Smooth muscle cell (in vitro differentiated cells): ENCODE results near the gene ZDHHC3. TPM values are rescaled to one million over a fixed set of nuclear protein-coding genes. Genes with fewer than 3 reads are reported as not detected.

Source experiments
- DNase-seq: peaks from one replicate; lab custom pipeline; 2025; ENCODE audit not compliant: unreplicated experiment; lab: John Stamatoyannopoulos, UW
- H2AFZ ChIP-seq: fragments of 200-600 bp; sonication (generic); 2 replicates; pipeline ENCODE4 v1.6.0; 2016; ENCODE audit warnings: antibody characterized with exemption, low read depth, mild to moderate bottlenecking
- H3F3A ChIP-seq: fragments of 200-600 bp; sonication (generic); 2 replicates; pipeline ENCODE4 v1.6.0; 2017; ENCODE audit warnings: antibody characterized with exemption, low read depth
- H3K27ac ChIP-seq: fragments of 200-600 bp; sonication (generic); 2 replicates; pipeline ENCODE4 v1.5.1; 2016; ENCODE audit warnings: low read depth, mild to moderate bottlenecking
- H3K27me3 ChIP-seq: fragments of 200-600 bp; sonication (generic); 2 replicates; pipeline ENCODE4 v1.6.1; 2016; ENCODE audit warnings: low read depth, mild to moderate bottlenecking
- H3K36me3 ChIP-seq: fragments of 200-600 bp; sonication (generic); 2 replicates; pipeline ENCODE4 v1.5.1; 2016; ENCODE audit warnings: low read depth
- H3K4me1 ChIP-seq: fragments of 200-600 bp; sonication (generic); 2 replicates; pipeline ENCODE4 v1.5.1; 2016; ENCODE audit warnings: low read depth
- H3K4me2 ChIP-seq: fragments of 200-600 bp; sonication (generic); 2 replicates; pipeline ENCODE4 v1.6.0; 2016; ENCODE audit warnings: mild to moderate bottlenecking
- H3K4me3 ChIP-seq: fragments of 200-600 bp; sonication (generic); 2 replicates; pipeline ENCODE4 v1.5.1; 2016; ENCODE audit warnings: mild to moderate bottlenecking
- H3K79me2 ChIP-seq: fragments of 200-600 bp; sonication (generic); 2 replicates; pipeline ENCODE4 v1.6.0; 2016; ENCODE audit warnings: low read depth, mild to moderate bottlenecking
- H3K9ac ChIP-seq: fragments of 200-600 bp; sonication (generic); 2 replicates; pipeline ENCODE4 v1.6.0; 2016; ENCODE audit warnings: low read depth
- H3K9me3 ChIP-seq: fragments of 200-600 bp; sonication (generic); replicated peaks from 2 replicates; pipeline ENCODE4 v1.5.1; 2016; ENCODE audit warnings: low read depth
- H4K20me1 ChIP-seq: fragments of 200-600 bp; sonication (generic); 2 replicates; pipeline ENCODE4 v1.6.0; 2016; ENCODE audit warnings: low read depth
- CTCF ChIP-seq: fragments of 200-600 bp; sonication (generic); IDR thresholded peaks from 2 replicates; pipeline ENCODE4 v1.5.1; 2017; ENCODE audit warnings: borderline replicate concordance, mild to moderate bottlenecking, antibody characterized with exemption; ENCODE audit not compliant: insufficient read depth, poor library complexity, severe bottlenecking
- WGBS: methylation state at CpG from one replicate; pipeline ENCODE4 v1.1.7; 2016; ENCODE audit warnings: low lambda C conversion rate; 5-methylcytosine and 5-hydroxymethylcytosine counted together
- polyA plus RNA-seq: library from polyadenylated mRNA; unstranded; fragments of >200 nt; fragmentation: Nextera tagmentation; extraction: Ambion mirVana; gene quantifications from 2 replicates; pipeline ENCODE4 v1.2.1, GENCODE V29; 2016
- total RNA-seq: library from RNA; depleted of rRNA; stranded (reverse); fragments of >200 nt; gene quantifications from 2 replicates; pipeline ENCODE4 v1.2.3, GENCODE V29; 2014

The ZDHHC3 gene
- 38.2 and 63.7 TPM in 2 replicates for total RNA-seq
- 34.8 and 40.5 TPM in 2 replicates for polyA plus RNA-seq

GRCh38 chr3:44976002-44976815, at the start of gene ZDHHC3, which contains the start of gene EXOSC7:
Gene ZDHHC3 (minus strand): TSS chr3:44976174. CDS start chr3:44959436, 16,738 bp downstream.
Gene EXOSC7 (plus strand): TSS chr3:44976244. CDS start chr3:44976278, 34 bp downstream.
- peak within 1 kb of the TSS; percentile 92 for H3K9ac ChIP-seq
- H3F3A ChIP-seq: no peaks in the 10 kb centered on the region
- no peaks in the 10 kb centered on the region for H3K9me3 ChIP-seq
- peak within 1 kb of the TSS; percentile 99 for H3K4me2 ChIP-seq
- no peaks in the 10 kb centered on the region for H3K36me3 ChIP-seq
- H3K27me3 ChIP-seq: no peaks in the 10 kb centered on the region
- peaks cover 88% of the 10 kb centered on the region for H3K79me2 ChIP-seq
- H3K4me3 ChIP-seq: peak within 1 kb of the TSS; percentile 100
- peaks cover 12% of the 10 kb centered on the region for H3K4me1 ChIP-seq
- H4K20me1 ChIP-seq: peaks cover 47% of the 10 kb centered on the region
- WGBS: under 1% methylated on average over 76 of the region's 82 CpGs
- TF ChIP-seq CTCF: no peak
- DNase-seq: peak; percentile 69
- peak within 1 kb of the TSS; percentile 99 for H2AFZ ChIP-seq
- H3K27ac ChIP-seq: peak within 1 kb of the TSS; percentile 83

GRCh38 chr3:45024542-45025255, 48.7 kb upstream of the ZDHHC3 start:
- no peak overlapping the region for H3K4me3 ChIP-seq
- no peaks in the 10 kb centered on the region for H3K36me3 ChIP-seq
- no peak overlapping the region for H3K4me2 ChIP-seq
- H3K9ac ChIP-seq: no peak overlapping the region
- DNase-seq: no peak
- H3K9me3 ChIP-seq: no peaks in the 10 kb centered on the region
- H3F3A ChIP-seq: no peaks in the 10 kb centered on the region
- no peaks in the 10 kb centered on the region for H3K79me2 ChIP-seq
- no peaks in the 10 kb centered on the region for H4K20me1 ChIP-seq
- TF ChIP-seq CTCF: no peak
- 89% methylated on average over 6 of the region's 6 CpGs for WGBS
- H3K4me1 ChIP-seq: no peaks in the 10 kb centered on the region
- H3K27me3 ChIP-seq: no peaks in the 10 kb centered on the region
- no peak overlapping the region for H3K27ac ChIP-seq
- no peak overlapping the region for H2AFZ ChIP-seq

- H3K4me1 ChIP-seq: no peaks in the 10 kb centered on the region
- H3K27ac ChIP-seq: no peak overlapping the region
- no peak overlapping the region for H2AFZ ChIP-seq
- 95% methylated on average over 3 of the region's 3 CpGs for WGBS
- H3K4me2 ChIP-seq: no peak overlapping the region
- no peaks in the 10 kb centered on the region for H3K36me3 ChIP-seq
- H3F3A ChIP-seq: no peaks in the 10 kb centered on the region
- DNase-seq: no peak
- H3K9me3 ChIP-seq: no peaks in the 10 kb centered on the region
- no peak for TF ChIP-seq CTCF
- H4K20me1 ChIP-seq: no peaks in the 10 kb centered on the region
- H3K27me3 ChIP-seq: no peaks in the 10 kb centered on the region
- H3K4me3 ChIP-seq: no peak overlapping the region
- H3K79me2 ChIP-seq: no peaks in the 10 kb centered on the region
- H3K9ac ChIP-seq: no peak overlapping the region
Observed at GRCh38 chr3:45023675-45024074, 47.7 kb upstream of the ZDHHC3 start.
